ENCODE results near the gene NOS1. TPM values are rescaled to one million over a fixed set of nuclear protein-coding genes. Genes with fewer than 3 reads are reported as not detected.

The NOS1 gene
- total RNA-seq, 1 experiment from 2014 or later = 0.02 TPM

DNA sequence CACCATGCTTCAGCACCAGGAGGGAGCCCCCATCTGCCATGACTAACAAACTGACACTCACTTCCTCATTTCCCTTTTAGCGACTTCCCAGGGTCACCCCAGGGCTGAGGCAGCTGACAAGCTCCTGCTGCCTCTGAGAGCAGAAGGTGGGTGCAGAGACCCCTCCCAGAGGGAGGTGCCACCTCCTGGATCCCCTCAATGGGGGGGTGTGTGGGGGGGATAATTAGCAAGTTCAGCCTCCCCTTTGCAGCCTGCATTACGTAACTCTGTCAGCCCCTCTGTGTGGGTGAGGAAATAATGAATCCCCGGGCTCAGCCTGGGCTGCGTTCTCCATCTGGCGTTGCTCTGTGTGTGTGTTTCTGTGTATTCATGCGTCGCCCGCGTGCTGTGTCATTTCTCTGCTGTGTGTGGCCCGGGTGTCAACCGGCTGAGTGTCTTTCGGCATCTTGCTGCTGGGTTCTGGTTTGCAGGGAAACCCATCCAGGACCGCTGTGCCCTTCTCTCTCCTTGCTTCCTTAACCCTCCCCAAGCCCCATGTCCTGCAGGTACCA is 28.0 kb downstream of the NOS1 start:
- no peak for DNase-seq (ENCODE audit: extremely low read depth, low read depth)

GRCh38 chr12:117331691-117332090 is 29.7 kb downstream of the NOS1 start:
- no peak for DNase-seq (ENCODE audit: extremely low read depth, low read depth)

- no peak for DNase-seq (ENCODE audit: extremely low read depth, low read depth)
These were observed 30.8 kb downstream of the NOS1 start for GRCh38 chr12:117330441-117331113.

- DNase-seq (ENCODE audit: extremely low read depth, low read depth) = no peak
These were observed 31.7 kb downstream of the NOS1 start for GRCh38 chr12:117329756-117330155.

DNA sequence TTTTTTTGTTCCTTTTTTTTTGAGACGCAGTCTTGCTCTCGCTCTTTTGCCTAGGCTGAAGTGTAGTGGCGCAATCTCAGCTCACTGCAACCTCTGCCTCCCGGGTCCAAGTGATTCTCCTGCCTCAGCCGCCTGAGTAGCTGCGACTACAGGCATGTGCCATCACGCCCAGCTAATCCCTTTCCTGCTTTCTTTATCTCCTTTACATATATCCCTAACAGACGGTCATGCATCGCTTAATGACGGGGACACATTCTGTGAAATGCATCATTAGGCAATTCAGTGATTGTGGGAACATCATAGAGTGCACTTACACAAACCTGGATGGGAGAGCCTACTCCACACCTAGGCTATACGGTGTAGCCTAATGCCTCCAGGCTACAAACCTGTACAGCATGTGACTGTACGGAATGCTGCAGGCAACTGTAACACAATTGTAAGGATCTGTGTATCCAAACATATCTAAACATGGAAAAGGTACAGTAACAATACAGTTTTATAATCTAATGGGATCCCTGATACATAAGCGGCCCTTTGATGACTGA is 32.8 kb downstream of the NOS1 start:
- DNase-seq (ENCODE audit: extremely low read depth, low read depth) = no peak

- no peak for DNase-seq (ENCODE audit: extremely low read depth, low read depth)
These were observed 39.0 kb downstream of the NOS1 start for GRCh38 chr12:117322428-117322827.

- DNase-seq (ENCODE audit: extremely low read depth, low read depth) = no peak
These were observed 39.9 kb downstream of the NOS1 start for GRCh38 chr12:117321572-117321971.

- DNase-seq (ENCODE audit: extremely low read depth, low read depth) = no peak
These were observed 42.8 kb downstream of the NOS1 start for GRCh38 chr12:117318591-117318990.

- no peak for DNase-seq (ENCODE audit: extremely low read depth, low read depth)
These were observed 45.1 kb downstream of the NOS1 start for GRCh38 chr12:117316336-117316735.

- DNase-seq (ENCODE audit: extremely low read depth, low read depth) = no peak
These were observed 47.5 kb downstream of the NOS1 start for GRCh38 chr12:117313926-117314325.

GRCh38 chr12:117312770-117313169 is 48.7 kb downstream of the NOS1 start:
- no peak for DNase-seq (ENCODE audit: extremely low read depth, low read depth)

DNA sequence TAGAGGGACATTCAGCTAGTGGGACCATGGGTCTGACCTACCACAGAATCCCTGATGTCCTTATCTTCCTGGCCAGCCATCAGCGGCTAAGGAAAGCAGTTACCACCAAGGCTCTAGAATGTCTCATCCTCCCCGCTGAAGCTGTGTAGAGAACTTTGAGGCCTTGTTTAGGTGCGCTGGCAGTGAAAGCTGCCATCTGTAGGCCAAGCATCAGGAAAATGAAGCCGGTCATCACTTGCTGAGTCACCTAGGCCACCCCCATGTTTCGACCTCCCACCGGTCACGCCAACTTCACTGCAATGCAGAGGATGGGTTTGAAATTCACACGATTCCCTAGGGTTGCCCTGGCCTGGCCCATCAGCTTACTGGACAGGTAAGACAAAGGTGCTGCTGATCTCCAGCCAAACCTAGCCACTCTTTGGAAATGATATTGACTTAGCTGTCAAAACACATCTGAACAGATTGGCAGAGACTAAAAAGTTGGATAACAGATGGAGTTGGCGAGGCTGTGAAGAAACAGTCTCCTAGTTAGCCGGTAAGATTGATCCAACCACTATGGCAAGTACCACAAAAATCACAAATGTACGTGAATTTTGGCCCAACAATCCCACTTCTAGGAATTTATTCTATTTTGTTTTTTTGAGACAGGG is 52.0 kb downstream of the NOS1 start:
- no peak for DNase-seq (ENCODE audit: extremely low read depth, low read depth)

- no peak for DNase-seq (ENCODE audit: extremely low read depth, low read depth)
These were observed 61.3 kb downstream of the NOS1 start for GRCh38 chr12:117300174-117300573.

DNA sequence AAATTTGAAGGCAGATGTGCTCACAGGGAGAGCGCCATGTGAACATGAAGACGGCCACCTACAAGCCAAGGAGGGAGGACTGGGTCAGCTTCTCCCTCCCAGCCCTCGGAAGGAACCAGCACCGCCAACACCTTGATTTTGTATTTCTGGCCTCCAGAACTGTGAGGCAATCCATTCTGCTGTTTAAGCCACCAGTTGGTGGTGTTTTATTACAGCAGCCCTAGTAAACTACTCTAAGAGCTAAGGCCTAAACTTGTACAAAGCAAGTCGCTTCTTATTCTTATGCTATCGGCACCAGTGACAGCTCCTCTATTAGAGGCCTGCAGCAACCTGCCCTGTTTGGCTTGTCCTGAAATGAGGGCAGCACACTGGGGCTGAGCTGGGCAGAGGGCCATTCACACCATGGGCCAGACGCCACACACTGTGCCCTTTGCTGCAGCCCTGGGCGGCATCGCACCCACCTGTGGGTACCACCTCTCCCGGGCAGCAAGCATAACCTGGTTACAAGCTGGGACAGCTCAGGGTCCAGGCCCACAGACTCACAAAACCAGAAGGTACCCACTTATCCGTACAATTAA is 62.7 kb downstream of the NOS1 start:
- no peak for DNase-seq (ENCODE audit: extremely low read depth, low read depth)

GRCh38 chr12:117298191-117298590 is 63.2 kb downstream of the NOS1 start:
- no peak for DNase-seq (ENCODE audit: extremely low read depth, low read depth)

DNA sequence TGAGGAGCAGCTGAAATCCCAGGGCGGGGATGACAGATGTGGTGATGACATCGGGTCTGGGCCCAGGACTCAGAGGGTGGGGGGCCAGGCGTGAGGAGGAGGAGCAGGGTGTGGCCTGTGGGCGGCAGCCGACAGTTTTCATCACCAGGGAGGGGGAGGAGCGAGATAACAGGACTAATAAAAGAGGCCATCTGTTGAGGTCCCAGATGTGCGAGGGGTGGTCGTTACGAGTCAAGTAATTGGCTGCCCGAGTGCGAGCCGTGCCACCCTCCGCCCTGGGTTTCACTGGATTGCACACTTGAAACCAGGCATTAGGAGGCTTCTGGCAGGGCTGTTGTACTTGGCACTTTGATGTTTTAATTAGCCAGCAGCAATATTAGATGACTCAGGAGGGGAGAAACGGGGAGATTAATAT is 67.2 kb downstream of the NOS1 start:
- DNase-seq (ENCODE audit: extremely low read depth, low read depth) = no peak

- DNase-seq (ENCODE audit: extremely low read depth, low read depth) = no peak
These were observed 67.9 kb downstream of the NOS1 start for GRCh38 chr12:117293510-117293909.

DNA sequence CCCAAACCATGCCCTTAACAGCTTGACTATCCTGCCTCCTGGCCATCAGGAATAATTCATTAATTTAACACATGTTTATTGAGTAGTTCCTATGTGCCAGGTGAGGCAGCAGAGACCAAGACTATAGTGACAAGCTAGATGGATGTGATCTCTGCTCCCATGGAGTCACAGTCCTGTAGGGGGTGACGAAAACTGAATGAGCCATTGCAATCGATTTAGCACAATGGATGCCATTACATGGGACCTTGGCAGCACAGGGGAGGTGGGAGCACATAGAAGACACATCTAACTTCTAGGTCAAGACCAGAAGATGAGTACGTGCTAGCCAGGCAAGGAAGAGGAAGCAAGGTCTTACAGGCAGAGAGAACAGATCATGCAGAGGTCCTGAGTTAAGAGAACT is 68.7 kb downstream of the NOS1 start:
- no peak for DNase-seq (ENCODE audit: extremely low read depth, low read depth)

- DNase-seq (ENCODE audit: extremely low read depth, low read depth) = no peak
These were observed 77.3 kb downstream of the NOS1 start for GRCh38 chr12:117284140-117284539.

GRCh38 chr12:117282490-117282889 is 78.9 kb downstream of the NOS1 start:
- DNase-seq (ENCODE audit: extremely low read depth, low read depth) = no peak

DNA sequence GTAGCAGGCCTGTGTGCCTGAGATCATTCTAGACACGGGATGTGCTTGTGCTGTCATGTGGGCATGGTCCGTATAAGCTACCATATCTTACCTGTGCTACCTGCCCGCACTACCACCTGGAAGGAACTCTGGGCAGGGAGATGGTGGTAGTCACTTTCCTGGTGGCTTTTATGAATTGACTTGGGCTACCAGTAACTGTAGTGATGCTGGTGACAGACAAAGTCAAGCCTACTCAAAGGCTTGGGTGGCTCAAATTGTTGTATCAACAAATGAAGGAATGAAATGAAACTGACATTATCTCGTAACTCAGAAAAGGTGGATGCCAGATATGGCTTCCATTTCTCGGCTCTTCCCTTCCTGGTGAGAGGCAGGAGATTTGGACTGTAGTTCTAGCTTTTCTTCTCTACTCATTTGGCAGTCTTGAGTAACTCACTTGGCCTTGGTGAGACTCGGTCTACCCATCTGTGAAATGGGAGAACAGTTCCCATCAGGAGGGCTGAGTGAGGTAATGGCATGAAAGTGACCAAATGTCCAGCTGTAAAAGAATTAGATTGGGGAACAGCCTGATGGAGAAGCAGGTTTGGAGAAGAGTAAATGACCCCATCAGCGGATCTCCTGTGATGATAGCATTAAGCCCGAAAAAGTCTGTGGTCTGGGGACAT is 81.3 kb downstream of the NOS1 start:
- no peak for DNase-seq (ENCODE audit: extremely low read depth, low read depth)

Data from NCI-H460 (cell line).